DND-41 (cell line): Measurements from ENCODE around the gene LGI4.

ENCODE experiments used
- ATAC-seq: fragments of 200-7000 bp; cut with Tn5 transposase; 3 replicates; pipeline ENCODE4 v1.9.1; 2021; ENCODE audit warnings: low read depth; ENCODE audit not compliant: insufficient read depth
- DNase-seq: peaks from one replicate; pipeline ENCODE4 v3.0.0-alpha.2; 2020
- H2AFZ ChIP-seq: 2 replicates; pipeline ENCODE4 v1.6.0; 2012; ENCODE audit warnings: low read depth, low read length
- H3K27ac ChIP-seq: 2 replicates; pipeline ENCODE4 v1.5.1; 2012; ENCODE audit warnings: low read length, inconsistent platforms
- H3K27me3 ChIP-seq: fragments of 200-600 bp; sonication (generic); 2 replicates; pipeline ENCODE4 v1.6.0; 2012; ENCODE audit warnings: low read length, mild to moderate bottlenecking, inconsistent platforms; ENCODE audit not compliant: insufficient read depth, poor library complexity
- H3K36me3 ChIP-seq: 2 replicates; pipeline ENCODE4 v1.5.1; 2012; ENCODE audit warnings: low read length, inconsistent platforms; ENCODE audit not compliant: insufficient read depth
- H3K4me1 ChIP-seq: 2 replicates; pipeline ENCODE4 v1.5.1; 2012; ENCODE audit warnings: mild to moderate bottlenecking, low read length; ENCODE audit not compliant: insufficient read depth
- H3K4me2 ChIP-seq: 2 replicates; pipeline ENCODE4 v1.6.0; 2012; ENCODE audit warnings: mild to moderate bottlenecking, moderate library complexity, low read length, inconsistent platforms; ENCODE audit not compliant: insufficient read depth
- H3K4me3 ChIP-seq, 2 experiments: fragments of 200-600 bp in 1 of 2; shearing (Covaris generic) in 1 of 2; 2 replicates each; pipeline ENCODE4 v1.5.1; 2012 to 2016; ENCODE audit warnings: inconsistent platforms in 2 of 2, low read length in 2 of 2, mild to moderate bottlenecking in 2 of 2, low read depth in 1 of 2, moderate library complexity in 1 of 2
- H3K79me2 ChIP-seq: 2 replicates; pipeline ENCODE4 v1.6.0; 2012; ENCODE audit warnings: low read length, inconsistent platforms; ENCODE audit not compliant: insufficient read depth
- H3K9ac ChIP-seq: 2 replicates; pipeline ENCODE4 v1.6.0; 2012; ENCODE audit warnings: low read depth, mild to moderate bottlenecking, inconsistent platforms, low read length, moderate library complexity
- H3K9me3 ChIP-seq: 2 replicates; pipeline ENCODE4 v1.5.1; 2012; ENCODE audit warnings: low read length, moderate library complexity, mild to moderate bottlenecking, inconsistent platforms; ENCODE audit not compliant: insufficient read depth, severe bottlenecking
- H4K20me1 ChIP-seq: 2 replicates; pipeline ENCODE4 v1.6.0; 2012; ENCODE audit warnings: low read length; ENCODE audit not compliant: insufficient read depth
- EZH2 ChIP-seq: IDR thresholded peaks from 3 replicates; pipeline ENCODE4 v1.6.1; 2012; ENCODE audit warnings: borderline replicate concordance, low read depth, mild to moderate bottlenecking, moderate library complexity, low read length, inconsistent platforms; ENCODE audit not compliant: severe bottlenecking
- TF ChIP-seq, protein P1 (sequence below): IDR thresholded peaks from 2 replicates; pipeline ENCODE4 v1.5.1; 2012; ENCODE audit warnings: borderline replicate concordance, low read length, moderate library complexity, mild to moderate bottlenecking; ENCODE audit not compliant: poor library complexity, severe bottlenecking; ENCODE audit errors: extremely low read depth

Gene LGI4

DNA sequence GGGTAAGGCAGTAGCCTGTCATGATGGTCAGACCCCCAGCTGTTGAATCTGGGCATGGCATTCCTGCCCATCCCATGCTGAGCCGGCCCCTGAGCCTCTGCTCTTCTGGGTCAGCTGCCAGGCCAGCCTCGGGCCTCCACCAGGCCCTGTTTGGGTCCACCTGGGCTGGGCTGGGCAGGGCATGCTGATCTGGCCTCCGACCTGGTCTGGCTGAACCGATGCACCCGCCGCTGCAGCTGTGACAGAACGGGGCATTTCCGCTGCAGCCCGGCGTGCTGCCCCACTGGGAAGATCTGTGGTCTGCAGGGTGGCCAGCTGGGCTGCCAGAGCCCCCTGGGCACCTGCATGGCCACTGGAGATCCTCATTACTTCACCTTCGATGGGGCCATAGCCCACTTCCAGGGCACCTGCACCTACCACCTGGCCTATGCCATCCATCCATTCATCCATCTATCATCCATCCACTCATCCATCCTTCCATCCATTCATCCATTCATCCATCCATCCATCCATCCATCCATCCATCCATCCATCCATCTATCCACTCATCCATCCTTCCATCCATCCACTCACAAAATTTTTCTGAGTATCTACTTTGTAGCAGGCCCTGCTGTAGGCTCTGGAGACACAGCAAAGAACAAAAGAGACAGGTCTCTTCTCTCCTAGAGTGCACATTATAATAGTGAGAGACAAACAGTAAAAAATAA, 40.8 kb downstream of the LGI4 start:
- Histone ChIP-seq H3K27me3 (no peaks in the 10 kb centered on the region), H3K4me3 (no peak overlapping the region), H3K4me2 (no peak overlapping the region), H3K9me3 (no peaks in the 10 kb centered on the region), H3K4me1 (no peaks in the 10 kb centered on the region), H2AFZ (no peak overlapping the region), H3K27ac (no peak overlapping the region), H4K20me1 (no peaks in the 10 kb centered on the region), H3K9ac (no peak overlapping the region), H3K36me3 (no peaks in the 10 kb centered on the region), H3K79me2 (no peaks in the 10 kb centered on the region)
- TF ChIP-seq EZH2: no peak
- TF ChIP-seq, protein P1, sequence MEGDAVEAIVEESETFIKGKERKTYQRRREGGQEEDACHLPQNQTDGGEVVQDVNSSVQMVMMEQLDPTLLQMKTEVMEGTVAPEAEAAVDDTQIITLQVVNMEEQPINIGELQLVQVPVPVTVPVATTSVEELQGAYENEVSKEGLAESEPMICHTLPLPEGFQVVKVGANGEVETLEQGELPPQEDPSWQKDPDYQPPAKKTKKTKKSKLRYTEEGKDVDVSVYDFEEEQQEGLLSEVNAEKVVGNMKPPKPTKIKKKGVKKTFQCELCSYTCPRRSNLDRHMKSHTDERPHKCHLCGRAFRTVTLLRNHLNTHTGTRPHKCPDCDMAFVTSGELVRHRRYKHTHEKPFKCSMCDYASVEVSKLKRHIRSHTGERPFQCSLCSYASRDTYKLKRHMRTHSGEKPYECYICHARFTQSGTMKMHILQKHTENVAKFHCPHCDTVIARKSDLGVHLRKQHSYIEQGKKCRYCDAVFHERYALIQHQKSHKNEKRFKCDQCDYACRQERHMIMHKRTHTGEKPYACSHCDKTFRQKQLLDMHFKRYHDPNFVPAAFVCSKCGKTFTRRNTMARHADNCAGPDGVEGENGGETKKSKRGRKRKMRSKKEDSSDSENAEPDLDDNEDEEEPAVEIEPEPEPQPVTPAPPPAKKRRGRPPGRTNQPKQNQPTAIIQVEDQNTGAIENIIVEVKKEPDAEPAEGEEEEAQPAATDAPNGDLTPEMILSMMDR: no peak
- DNase-seq (no peak), ATAC-seq (no peak)

DNA sequence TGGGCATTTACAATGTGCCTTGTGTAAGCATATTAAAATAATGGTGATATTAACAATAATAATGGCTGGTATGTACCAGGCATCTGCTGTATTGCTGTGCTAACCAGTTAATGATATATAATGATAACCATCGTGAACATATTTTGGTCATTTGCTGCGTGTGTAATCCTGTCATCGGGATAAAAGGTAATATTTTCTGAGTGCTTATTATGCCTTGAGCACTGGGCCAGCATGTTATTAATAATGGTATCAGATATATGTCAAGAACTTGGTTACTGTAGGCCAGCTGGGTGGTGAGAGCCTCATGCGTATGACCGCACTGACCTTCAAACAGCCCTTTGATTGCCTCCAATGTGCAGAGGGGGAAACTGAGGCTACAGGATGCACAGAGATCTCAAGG, 41.4 kb downstream of the LGI4 start:
- H3K4me1 ChIP-seq: no peaks in the 10 kb centered on the region
- H3K9me3 ChIP-seq: no peaks in the 10 kb centered on the region
- DNase-seq (no peak), ATAC-seq (no peak)
- no peak overlapping the region for H3K27ac ChIP-seq
- no peaks in the 10 kb centered on the region for H4K20me1 ChIP-seq
- no peaks in the 10 kb centered on the region for H3K27me3 ChIP-seq
- no peak overlapping the region for H2AFZ ChIP-seq
- no peak for TF ChIP-seq EZH2
- TF ChIP-seq, protein P1: no peak
- no peaks in the 10 kb centered on the region for H3K36me3 ChIP-seq
- H3K9ac ChIP-seq: no peak overlapping the region
- no peak overlapping the region for H3K4me2 ChIP-seq
- no peak overlapping the region for H3K4me3 ChIP-seq
- H3K79me2 ChIP-seq: no peaks in the 10 kb centered on the region

DNA sequence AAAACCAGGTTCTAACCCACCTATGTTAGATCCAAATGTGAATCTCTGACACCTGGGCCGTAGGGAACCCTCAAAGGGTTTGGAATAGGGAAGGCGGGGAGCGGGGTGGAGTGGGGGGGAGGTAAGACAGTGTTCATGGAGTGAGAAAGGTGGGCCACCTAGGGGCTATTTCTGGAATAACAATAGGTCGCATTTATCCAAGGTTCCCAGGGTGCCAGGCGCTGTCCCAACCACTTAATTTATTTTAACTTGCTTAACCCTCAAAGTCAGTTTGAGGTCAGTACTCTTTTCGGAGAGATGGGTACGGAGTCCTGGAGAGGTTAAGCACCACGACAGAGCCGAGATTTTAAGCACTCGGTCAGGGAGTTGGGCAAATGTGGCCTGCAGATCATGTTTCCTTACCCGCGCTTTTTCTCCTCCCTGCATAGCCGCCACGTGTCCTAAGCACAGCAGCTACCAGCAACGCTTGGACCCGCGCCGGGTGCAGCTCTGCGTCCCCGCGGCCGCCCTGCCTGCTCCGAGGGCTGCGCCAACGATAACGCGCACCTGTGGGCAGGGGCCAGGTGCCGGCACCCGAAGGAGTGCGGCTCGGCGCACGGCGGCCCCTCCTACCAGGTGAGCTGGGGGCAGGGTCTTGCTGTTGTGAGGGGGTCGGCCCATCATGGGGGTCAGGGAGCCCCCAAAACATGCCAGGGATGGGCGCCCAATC, 44.2 kb downstream of the LGI4 start:
- Histone ChIP-seq H3K27ac (no peak overlapping the region), H3K9me3 (no peaks in the 10 kb centered on the region), H3K4me1 (no peaks in the 10 kb centered on the region), H3K4me2 (no peak overlapping the region), H4K20me1 (no peaks in the 10 kb centered on the region), H3K9ac (no peak overlapping the region), H2AFZ (no peak overlapping the region), H3K79me2 (no peaks in the 10 kb centered on the region), H3K36me3 (no peaks in the 10 kb centered on the region), H3K4me3 (no peak overlapping the region), H3K27me3 (no peaks in the 10 kb centered on the region)
- peak; percentile 69; the same call in 2 of the 3 replicates for ATAC-seq
- TF ChIP-seq, protein P1: peak; percentile 57
- no peak for TF ChIP-seq EZH2
- DNase-seq: peak; percentile 38
